DND-41 (cell line): Measurements from ENCODE around the gene DDX31.

Experiments
- CTCF ChIP-seq: IDR thresholded peaks from 2 replicates; pipeline ENCODE4 v1.5.1; 2012; ENCODE audit warnings: borderline replicate concordance, low read length, moderate library complexity, mild to moderate bottlenecking; ENCODE audit not compliant: poor library complexity, severe bottlenecking; ENCODE audit errors: extremely low read depth
- EZH2 ChIP-seq: IDR thresholded peaks from 3 replicates; pipeline ENCODE4 v1.6.1; 2012; ENCODE audit warnings: borderline replicate concordance, low read depth, mild to moderate bottlenecking, moderate library complexity, low read length, inconsistent platforms; ENCODE audit not compliant: severe bottlenecking

GRCh38 chr9:132647355-132647754 lies 22.4 kb downstream of the DDX31 start:
- TF ChIP-seq CTCF = no peak
- no peak for TF ChIP-seq EZH2
